AG04450 (cell line): ENCODE data around the gene PLXNA4. TPM values are rescaled to one million over a fixed set of nuclear protein-coding genes. Genes with fewer than 3 reads are reported as not detected.

Experiments used
- CTCF ChIA-PET: fragments of 300-600, 350-600 bp; formaldehyde crosslinking; extraction: SDS; loops from one replicate; lab custom pipeline; 2022; ENCODE audit warnings: antibody characterized with exemption, inconsistent platforms; lab: Charles Lee
- POLR2A ChIA-PET: fragments of 350-600 bp; formaldehyde crosslinking; extraction: SDS; loops from one replicate; lab custom pipeline; 2021; ENCODE audit warnings: antibody characterized with exemption, inconsistent platforms; lab: Yijun Ruan, JAX
- DNase-seq: peaks from one replicate; pipeline ENCODE4 v3.0.0-alpha.2; 2011; ENCODE audit warnings: low read depth, low spot score
- H3K27ac ChIP-seq: one replicate; pipeline ENCODE4 v1.5.1; 2012; ENCODE audit warnings: low read depth, low read length, control low read depth
- H3K27me3 ChIP-seq: one replicate; pipeline ENCODE4 v1.6.0; 2012; ENCODE audit warnings: low read length; ENCODE audit not compliant: control insufficient read depth, insufficient read depth
- H3K4me3 ChIP-seq: 2 replicates; pipeline ENCODE4 v1.5.1; 2011; ENCODE audit warnings: mild to moderate bottlenecking, low read depth, low read length, control low read depth
- H3K9me3 ChIP-seq: 2 replicates; pipeline ENCODE4 v1.5.1; 2012; ENCODE audit warnings: low read length; ENCODE audit not compliant: control insufficient read depth, insufficient read depth
- polyA plus RNA-seq: library from polyadenylated mRNA; depleted of rRNA; stranded (reverse); fragments of >200 nt; gene quantifications from 2 replicates; pipeline ENCODE4 v1.2.3, GENCODE V29; 2011
- TF ChIP-seq, protein P1 (sequence below): IDR thresholded peaks from 2 replicates; pipeline ENCODE4 v1.5.1; 2011; ENCODE audit warnings: low read depth, low read length, control low read depth, inconsistent platforms

PLXNA4 gene
- polyA plus RNA-seq, 1 experiment: 0.05 TPM

DNA sequence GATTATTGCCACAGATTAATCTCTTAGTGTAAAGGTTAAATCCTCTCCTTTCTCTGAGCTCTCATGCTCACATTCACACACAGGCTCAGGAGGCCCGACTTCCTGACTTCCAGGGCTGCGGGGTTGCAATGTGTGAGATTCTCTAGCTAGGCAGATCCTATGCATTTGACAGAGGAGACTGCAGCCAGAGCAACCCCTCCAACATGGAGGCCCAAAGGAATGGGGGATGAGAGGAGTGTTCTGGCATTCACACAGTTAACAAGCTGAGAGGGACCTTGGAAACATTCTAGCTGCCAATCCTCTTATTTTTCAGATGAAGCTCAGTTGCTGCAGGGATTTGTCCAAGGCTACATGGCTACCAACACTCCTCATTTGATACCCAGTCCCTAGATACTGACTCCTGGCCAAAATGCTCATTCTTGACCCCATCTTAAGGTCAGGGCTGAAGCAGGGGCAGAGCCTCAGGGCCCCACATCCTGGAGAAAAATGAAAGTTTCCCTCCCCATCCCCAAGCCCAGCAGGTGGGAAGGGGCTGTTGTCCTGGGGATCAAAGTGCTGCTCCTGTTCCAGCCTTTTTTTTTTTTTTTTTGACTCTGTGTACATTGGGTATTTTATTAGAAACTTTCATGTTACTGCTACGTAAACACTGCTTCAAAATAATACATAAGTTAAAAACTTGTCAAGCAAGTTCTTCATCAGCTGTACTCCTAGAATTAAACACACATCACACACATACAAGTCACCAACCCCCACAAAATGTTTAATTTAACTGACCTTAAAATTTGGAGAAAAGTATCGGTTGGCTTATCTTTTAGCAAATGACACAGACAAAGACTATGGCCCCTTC, 325.6 kb downstream of the PLXNA4 start:
- H3K27ac ChIP-seq: no peak overlapping the region
- TF ChIP-seq, protein P1, sequence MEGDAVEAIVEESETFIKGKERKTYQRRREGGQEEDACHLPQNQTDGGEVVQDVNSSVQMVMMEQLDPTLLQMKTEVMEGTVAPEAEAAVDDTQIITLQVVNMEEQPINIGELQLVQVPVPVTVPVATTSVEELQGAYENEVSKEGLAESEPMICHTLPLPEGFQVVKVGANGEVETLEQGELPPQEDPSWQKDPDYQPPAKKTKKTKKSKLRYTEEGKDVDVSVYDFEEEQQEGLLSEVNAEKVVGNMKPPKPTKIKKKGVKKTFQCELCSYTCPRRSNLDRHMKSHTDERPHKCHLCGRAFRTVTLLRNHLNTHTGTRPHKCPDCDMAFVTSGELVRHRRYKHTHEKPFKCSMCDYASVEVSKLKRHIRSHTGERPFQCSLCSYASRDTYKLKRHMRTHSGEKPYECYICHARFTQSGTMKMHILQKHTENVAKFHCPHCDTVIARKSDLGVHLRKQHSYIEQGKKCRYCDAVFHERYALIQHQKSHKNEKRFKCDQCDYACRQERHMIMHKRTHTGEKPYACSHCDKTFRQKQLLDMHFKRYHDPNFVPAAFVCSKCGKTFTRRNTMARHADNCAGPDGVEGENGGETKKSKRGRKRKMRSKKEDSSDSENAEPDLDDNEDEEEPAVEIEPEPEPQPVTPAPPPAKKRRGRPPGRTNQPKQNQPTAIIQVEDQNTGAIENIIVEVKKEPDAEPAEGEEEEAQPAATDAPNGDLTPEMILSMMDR: no peak
- H3K4me3 ChIP-seq: no peak overlapping the region
- H3K9me3 ChIP-seq: no peaks in the 10 kb centered on the region
- DNase-seq: no peak
- H3K27me3 ChIP-seq: no peaks in the 10 kb centered on the region
- ChIA-PET POLR2A (interaction anchor here (0.7 kb wide), 1 partner anchor 20 kb away, joined by 5 read pairs; no protein-coding TSS in a partner anchor), CTCF (interaction anchor here (2.3 kb wide), 1 partner anchor 246 kb away, joined by 16 read pairs; no protein-coding TSS in a partner anchor)

DNA sequence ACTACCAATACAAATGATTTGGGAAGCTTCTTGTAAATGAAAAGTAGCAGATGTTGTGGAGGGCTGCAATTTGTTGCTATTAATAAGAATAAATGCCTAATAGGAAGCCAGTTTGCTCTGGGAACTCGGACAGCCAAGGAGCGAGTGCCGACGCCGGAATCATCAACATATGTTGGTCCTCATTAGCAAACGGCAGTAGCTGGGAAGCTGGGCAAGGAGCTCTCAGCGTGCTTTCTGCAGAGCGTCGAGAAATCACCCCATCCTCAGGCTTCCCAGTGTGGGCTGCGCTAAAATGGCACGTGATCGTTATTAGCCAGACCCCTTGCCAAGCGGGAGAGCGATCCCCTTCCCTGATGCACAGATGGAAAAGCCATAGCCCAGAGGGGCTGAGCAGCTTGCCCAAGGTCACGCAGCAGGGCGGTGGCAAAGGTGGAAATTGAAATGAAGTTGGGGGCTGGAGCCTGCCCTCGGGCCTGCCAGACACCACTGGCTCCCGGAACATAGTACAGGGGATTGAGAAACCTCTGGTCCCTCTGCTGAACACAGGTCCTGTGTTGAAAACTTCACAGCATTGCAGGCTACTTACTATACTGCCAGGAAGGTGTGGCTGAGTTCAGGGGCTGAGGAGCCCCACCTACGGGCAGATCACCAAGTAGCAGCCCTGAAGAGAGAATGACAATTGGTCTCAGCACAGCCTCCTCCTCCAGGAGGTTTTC, 326.9 kb downstream of the PLXNA4 start:
- H3K9me3 ChIP-seq: no peaks in the 10 kb centered on the region
- ChIA-PET CTCF (interaction anchor here (0.8 kb wide), 1 partner anchor 304 kb away, joined by 4 read pairs; no protein-coding TSS in a partner anchor), POLR2A (no interaction called here)
- TF ChIP-seq, protein P1: no peak
- H3K27me3 ChIP-seq: no peaks in the 10 kb centered on the region
- no peak overlapping the region for H3K4me3 ChIP-seq
- H3K27ac ChIP-seq: no peak overlapping the region
- DNase-seq: no peak

DNA sequence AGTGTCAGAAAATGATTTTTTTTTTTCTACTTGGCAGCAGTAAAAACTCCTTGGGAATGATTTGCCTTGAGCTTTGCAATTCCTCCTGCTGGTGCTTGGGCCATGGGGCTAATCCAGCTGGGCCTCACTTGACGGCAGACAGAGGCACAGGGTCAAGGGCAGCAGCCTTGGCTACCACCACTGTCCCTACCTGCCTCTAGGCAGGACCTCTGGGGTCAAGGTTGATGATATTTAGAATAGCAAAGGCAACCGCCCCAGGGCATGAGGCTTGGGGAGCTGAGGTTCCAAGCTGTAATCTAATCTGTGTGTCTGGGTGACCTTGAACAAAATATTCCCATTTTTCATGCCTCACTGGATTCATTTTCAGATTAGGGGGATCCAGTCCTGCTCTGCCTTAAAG, 327.4 kb downstream of the PLXNA4 start:
- ChIA-PET POLR2A (no interaction called here), CTCF (interaction anchor here (0.8 kb wide), 1 partner anchor 304 kb away, joined by 4 read pairs; no protein-coding TSS in a partner anchor)
- TF ChIP-seq, protein P1: no peak
- H3K27me3 ChIP-seq: no peaks in the 10 kb centered on the region
- no peaks in the 10 kb centered on the region for H3K9me3 ChIP-seq
- H3K27ac ChIP-seq: no peak overlapping the region
- H3K4me3 ChIP-seq: no peak overlapping the region
- DNase-seq: no peak

DNA sequence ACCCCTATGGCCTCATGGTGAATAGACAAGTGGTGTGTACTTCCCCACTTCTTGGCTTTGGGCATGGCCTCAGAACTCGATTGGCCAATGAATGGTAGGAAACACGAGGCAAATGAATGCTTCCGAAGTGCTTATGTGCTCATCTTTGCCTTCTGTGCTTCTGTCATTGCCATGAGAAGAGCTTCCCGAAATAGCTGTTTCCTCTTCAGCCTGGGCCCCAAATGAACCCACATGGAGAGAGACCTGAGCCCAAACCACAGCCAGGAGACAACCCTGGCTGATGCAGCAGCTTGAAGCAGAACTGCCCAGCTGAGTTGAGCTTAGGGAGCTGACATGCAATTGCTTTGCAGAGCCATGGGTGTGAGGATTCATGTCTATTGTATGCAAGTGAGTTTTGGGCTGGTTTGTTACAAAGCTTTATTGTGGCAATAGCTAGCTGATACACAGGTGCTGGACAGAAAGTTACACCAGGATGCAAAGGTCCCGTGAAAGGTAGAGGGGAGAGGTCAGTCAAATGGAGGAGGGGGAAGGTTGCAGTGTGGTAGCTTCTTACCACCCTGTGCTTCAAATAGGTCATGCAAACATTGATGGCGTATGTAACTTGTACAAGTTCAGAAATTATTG, 328.2 kb downstream of the PLXNA4 start:
- Histone ChIP-seq H3K27me3 (no peaks in the 10 kb centered on the region), H3K27ac (peak overlapping the region; percentile 2), H3K4me3 (no peak overlapping the region), H3K9me3 (no peaks in the 10 kb centered on the region)
- DNase-seq: no peak
- ChIA-PET CTCF (no interaction called here), POLR2A (no interaction called here)
- TF ChIP-seq, protein P1: no peak
